GM19351 (cell line): ENCODE data around the gene SEC23A.

Experiments used
- ATAC-seq: cut with Tn5 transposase; IDR thresholded peaks from one replicate; pipeline ENCODE4 v1.9.1; 2021; ENCODE audit warnings: mild to moderate bottlenecking, moderate library complexity; ENCODE audit not compliant: unreplicated experiment

The SEC23A gene

GRCh38 chr14:38994731-38995130 is 108.3 kb downstream of the SEC23A start:
- no peak for ATAC-seq

- ATAC-seq, result no peak
These were observed 109.1 kb downstream of the SEC23A start for GRCh38 chr14:38993981-38994380.

- no peak for ATAC-seq
These were observed 110.8 kb downstream of the SEC23A start for GRCh38 chr14:38992067-38992844.

- no peak for ATAC-seq
These were observed 111.7 kb downstream of the SEC23A start for GRCh38 chr14:38991299-38991698.

- ATAC-seq, result peak; percentile 92
These were observed 113.0 kb downstream of the SEC23A start for GRCh38 chr14:38989922-38990546.

GRCh38 chr14:38987781-38988180 is 115.3 kb downstream of the SEC23A start:
- no peak for ATAC-seq

- no peak for ATAC-seq
These were observed 120.2 kb downstream of the SEC23A start for GRCh38 chr14:38982837-38983236.

GRCh38 chr14:38982278-38982677 is 120.8 kb downstream of the SEC23A start:
- ATAC-seq, result no peak
